HG02852 (cell line): ENCODE measurements around the gene KIAA2012.

Experiments
- ATAC-seq: cut with Tn5 transposase; IDR thresholded peaks from one replicate; pipeline ENCODE4 v1.9.1; 2021; ENCODE audit warnings: mild to moderate bottlenecking, moderate library complexity; ENCODE audit not compliant: unreplicated experiment

The KIAA2012 gene

DNA sequence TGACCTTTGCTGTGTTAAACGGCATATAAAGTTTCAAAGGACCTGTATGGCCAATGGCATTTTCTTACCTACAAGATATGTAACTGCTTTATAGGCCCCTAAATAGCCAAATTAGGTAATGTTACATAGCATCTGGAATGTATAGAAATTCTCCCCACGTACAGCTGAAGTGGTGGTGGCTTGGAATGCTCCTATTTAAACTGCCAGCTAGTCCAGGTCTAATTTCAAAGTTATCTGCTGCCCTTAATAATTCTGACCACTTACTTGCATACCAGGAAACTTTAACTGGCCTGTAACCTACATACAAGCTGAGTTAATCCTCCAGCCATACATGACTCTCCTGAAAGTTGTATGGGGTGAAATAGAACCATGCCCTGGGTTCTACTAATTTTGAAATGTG is 1.3 kb downstream of the KIAA2012 start:
- ATAC-seq = no peak

DNA sequence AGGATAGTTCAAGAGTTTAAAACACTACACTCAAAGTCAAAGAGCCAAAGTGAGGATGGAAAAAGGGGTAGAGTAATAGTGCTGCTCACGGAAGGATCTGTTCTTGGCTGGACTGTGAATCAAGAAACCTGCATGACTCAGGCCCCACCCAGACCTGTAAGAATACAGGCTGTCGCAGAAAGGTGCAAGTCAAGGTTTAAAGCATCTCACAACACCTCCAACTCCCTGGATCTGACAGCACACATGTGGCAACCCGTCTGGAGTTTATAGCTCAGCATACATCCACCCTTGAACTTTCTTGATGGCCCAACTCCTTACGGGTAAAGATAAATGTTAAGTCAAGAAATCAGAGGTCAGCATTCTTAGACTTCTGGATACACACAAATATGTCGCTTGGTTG is 6.3 kb downstream of the KIAA2012 start:
- ATAC-seq = no peak

DNA sequence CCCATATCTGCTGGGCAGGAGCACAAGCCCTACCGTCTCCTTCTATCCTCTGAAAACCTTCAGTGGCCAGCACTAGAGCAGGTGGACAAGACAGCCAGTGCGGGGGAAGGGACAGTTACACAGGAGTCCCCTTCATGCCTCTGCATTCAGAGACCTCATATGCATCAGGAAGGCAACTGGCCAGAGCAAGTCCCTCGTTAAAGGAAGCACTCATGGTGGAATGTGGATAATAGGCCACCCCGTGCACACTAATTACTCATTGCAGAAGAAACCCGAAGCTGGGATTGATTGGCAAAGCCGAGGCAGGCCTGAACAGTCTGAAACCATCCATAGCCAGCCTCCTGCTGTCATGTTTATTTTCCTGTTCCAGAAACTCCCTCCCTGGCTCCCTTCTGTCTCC is 11.2 kb downstream of the KIAA2012 start:
- ATAC-seq = no peak

DNA sequence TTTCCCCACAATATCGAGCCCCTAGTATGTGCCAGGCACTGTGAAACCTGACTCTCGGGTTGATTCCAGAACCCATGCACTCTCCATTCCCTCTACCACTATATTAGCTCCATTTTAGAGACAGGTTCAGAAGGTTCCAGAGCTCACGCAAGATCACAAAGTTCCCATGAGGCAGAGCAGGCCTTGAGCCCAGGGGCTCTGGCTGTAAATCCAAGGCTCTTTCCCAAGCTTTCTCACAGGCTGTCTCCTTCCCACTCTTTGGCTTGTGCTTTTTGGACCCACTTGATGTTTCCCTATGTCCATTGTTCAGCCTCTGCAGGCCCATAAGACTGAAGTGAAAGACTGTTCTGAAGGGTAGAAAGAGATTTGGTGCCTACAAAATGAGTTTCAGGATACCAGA is 15.7 kb downstream of the KIAA2012 start:
- ATAC-seq = no peak

DNA sequence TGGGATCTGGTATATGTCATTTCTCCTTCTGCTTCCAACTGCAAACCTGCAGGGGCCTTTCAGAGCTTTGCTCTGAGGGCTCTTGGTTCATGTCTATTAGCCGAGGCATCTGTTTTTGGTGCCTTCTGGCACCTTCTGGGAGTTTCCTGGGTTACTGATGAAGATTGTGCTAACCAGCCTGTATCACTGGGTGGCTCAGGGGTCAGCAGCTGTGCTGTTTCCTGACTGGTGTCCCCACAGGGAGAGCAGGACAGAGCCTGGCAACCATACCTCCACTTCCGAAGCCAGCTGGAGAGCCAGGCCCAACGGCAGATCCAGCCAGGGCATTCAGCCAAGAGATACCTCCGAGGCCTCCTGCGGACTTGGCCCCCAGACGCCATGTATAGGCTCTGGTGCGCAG is 17.5 kb downstream of the KIAA2012 start:
- no peak for ATAC-seq

DNA sequence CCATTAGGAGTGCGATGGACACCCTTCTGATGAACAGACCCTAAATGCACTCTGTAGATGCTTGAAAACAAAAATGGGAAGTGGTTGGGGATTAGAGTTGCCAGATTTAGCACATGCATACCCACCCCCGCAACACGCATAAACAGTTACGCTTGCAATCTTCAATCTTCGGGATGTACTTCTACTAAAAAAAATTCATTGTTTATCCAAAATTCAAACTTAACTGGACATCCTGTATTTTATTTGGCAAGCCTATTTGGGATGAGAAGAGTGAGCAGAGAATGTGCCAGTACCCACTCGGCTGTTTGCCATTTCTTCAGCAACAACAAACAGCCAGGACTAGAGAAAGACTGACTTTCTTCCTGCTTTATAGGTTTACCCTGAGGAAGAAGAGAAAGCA is 18.4 kb downstream of the KIAA2012 start:
- no peak for ATAC-seq

DNA sequence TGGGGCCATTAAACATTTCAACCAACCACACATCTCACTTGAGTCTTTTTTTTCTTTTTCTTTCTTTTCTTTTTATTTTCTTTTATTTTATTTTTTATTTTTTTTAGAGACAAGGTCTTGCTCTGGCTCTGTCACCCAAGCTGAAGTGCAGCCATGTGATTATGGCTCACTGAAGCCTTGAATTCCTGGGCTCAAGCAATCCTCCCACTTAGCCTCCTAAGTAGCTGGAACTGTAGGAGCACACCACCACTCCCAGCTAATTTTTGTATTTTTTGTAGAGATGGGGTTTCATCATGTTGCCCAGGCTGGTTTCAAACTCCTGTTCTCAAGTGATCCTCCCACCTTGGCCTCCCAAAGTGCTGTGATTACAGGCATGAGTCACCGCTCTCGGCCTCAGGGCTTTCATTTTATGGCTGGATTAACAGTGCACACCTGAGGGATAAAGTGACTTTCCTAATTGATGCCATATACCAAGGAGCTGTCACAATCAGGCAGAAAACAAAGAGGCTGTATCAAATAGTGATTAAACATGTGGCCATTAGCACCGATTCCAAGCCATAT is 21.5 kb downstream of the KIAA2012 start:
- no peak for ATAC-seq

DNA sequence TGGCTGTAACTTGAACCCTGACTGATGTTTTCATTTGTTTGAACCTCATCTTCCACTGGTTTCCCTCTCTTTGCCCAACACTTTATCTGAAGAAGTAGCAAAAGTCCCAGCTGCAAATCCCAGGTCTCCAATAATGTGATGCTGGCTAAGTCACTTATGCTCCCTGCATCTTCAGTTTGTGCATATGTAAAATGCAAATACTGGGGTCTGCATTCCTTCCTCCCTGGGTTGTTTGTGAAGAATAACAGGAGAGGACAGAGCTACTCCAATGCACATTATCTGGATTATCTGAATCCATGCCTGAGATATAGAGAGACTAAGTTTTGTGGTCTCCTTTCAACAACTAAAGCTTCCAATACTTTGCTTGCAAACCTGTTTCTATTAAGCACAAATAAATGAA is 22.2 kb downstream of the KIAA2012 start:
- no peak for ATAC-seq

DNA sequence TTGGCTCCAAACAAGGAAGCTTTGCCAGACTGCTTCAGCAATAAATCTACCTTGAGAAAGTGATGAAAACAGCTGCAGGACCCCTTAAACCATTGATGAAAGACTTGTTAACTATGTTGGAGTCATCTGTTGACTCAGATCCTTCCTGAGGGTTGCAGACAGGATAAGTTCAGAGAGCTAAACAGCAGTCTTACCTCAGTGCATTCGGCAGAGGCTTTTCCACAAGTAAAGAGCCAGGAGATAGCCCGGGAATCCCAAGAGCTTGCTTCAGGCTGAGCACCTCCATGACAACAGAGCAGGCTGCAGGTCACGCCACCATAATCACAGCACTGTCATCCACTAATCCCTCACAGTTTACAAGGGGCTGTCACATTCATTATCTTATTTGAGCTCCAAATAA is 23.7 kb downstream of the KIAA2012 start:
- no peak for ATAC-seq

DNA sequence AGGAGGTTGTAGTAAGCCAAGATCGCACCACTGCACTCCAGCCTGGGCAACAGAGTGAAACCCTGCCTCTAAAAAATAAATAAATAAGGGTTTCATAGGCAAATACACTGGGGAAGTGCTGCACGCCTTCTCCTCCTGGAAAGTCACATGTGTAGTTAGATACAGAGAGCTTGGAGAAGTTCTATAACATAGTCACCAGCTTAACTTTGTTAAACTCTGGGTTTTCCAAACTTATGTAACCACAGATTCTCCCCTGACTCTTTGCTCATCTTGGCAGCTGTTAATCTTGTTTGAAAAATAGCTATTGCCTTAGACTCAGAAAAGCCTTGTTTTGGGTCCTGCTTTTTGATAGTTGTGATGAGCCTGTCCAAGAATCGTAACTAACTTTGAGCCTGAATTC is 25.2 kb downstream of the KIAA2012 start:
- no peak for ATAC-seq

DNA sequence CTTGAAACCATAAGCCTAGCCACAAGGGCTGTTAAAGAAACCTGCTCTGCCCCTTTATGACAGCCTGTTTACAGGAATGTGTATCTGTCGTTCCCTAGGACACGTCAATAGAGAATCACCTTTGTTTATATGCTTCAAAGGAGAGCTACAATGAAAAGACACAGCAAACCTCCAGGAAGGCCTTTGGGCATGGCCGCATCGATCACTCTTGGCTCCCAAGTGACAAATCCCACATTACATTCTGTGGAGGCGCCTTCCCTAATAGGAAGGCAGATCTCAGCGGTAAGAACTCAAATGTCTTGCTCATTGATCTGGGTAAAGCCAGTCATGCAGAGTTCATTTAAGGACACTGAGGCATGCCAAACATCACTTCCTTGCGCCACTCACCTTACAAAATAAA is 26.5 kb downstream of the KIAA2012 start:
- ATAC-seq = no peak

DNA sequence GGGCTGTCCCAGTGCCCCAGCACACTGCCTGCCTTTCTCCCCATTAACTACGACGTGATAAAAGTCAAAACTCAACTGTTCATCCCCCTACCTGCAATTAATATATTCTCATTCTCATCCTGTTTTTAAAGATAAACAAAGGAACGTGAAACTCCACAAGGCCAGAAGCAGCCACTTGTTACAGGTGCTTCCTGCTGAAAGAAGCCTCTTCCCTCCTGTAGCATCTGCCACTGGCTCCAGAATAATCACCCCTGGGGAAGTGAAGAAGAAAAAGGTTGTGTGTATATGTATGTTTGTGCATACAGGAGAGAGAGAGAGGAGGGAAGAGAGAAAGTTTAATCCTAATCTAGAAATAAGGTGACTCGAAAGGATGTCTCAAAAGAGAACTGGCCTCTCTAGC is 27.1 kb downstream of the KIAA2012 start:
- no peak for ATAC-seq

DNA sequence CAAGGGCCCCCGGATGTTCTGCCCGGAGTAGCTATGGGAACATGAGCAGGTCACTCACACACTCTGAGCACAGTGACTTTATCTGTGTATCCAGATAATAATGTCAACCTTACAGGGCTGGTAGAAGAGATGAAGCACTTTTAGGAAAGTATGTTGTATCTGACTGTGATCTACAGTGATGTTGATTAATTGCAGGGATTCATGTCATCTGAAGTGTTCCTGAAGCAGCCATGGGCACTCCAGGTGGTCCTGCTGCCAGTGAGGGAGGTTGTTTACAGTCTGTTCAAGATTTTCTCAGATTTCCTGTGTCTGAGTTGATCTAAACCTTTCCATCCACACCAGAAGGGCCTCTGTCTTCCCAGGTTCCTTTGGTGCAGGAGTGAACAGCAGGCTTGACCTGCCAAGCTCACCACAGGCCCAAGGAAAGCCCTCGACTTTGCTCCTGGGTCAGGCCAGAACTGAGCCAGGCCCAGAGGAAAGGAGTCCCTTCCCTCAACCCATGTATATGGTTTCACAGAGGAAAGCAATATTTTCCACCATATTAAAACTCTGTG is 28.0 kb downstream of the KIAA2012 start:
- ATAC-seq = no peak

DNA sequence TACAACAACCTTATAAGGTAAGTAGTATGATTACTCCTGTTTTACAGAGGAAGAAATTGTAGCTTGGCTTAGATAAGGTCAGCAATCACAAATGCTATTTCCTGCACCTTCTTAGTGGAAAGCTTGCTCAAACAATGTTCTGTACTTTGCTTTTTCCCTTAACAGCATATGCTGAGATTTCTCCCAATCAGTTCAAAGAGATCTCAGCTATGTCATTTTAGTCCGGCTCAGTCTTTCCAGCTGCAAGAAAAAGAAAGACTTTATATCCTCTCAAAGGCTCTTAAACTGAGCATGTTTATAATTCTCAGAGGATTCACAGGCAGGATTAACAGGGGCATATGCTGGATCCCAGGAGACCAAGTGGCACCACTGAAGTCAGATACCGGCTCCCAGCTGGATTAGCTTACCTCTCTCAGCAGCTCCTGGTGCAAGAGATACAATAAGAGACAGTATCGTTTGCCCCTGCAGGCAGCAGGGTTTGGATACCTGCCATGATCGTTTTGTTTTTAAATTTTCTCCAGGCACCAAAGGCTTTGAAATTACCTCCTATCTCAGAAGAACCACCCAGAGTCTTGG is 29.5 kb downstream of the KIAA2012 start:
- no peak for ATAC-seq

DNA sequence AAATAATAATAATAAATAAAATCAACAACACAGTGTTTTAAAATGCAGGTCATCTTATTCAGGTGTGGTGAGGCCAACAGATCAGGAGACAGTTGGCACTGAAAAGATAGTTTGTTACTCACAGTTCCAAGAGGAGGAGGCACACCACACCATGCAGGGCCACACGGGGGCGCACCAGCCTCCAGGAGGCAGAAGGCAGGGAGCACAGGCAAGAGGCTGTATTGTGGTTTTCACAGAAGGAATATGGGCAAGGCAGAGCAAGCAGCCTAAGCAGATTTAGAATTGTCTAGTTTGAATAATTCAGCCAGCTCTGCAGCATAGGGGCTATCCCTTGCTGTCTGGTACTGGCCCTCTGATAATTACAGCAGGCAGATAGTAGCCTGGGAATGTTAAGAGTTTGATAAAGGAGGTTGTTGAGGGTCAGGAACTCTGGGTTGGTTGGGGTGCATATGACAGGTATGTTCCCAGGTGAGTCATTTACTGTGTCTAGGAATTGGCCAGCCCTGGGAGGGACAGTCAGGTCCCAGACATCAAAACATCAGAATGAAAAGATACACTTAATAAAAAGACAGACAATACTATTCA is 31.3 kb downstream of the KIAA2012 start:
- no peak for ATAC-seq

DNA sequence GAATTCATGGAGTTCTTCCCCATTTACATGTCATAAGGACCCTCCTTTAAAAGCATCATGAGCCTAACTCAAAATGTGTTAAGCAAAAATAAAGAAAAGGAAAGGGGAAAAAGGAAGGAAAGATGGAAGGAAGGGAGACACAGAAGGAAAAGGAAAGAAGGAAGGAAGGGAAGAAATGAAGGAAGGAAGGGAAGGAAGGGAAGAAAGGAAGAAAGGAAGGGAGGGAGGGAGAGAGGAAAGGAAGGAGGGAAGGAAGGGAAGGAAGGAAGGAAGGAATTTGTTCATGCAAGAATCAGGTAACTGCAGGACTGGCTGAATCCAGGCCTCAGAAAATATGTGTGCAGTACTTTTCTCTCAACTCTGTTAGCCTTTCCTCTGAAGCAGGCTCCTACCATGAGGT is 32.0 kb downstream of the KIAA2012 start:
- no peak for ATAC-seq

DNA sequence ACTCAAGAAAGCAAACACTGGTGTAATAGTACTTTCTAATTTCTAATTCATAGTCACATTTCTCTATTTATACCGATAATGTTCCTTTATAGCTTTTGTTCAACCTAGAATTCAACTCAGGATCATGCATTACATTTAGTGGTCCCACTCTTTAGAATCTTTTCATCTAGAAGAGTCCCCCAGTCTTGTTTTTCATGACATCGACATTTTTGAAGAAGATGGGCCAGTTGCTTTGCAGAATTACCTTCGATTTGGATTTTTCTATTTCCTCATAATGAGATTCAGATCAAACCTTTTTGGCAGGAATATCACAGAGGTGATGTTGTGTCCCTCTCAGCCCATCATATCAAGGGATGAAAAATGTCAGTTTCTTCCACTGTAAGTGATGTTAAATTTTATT is 35.3 kb downstream of the KIAA2012 start:
- no peak for ATAC-seq

DNA sequence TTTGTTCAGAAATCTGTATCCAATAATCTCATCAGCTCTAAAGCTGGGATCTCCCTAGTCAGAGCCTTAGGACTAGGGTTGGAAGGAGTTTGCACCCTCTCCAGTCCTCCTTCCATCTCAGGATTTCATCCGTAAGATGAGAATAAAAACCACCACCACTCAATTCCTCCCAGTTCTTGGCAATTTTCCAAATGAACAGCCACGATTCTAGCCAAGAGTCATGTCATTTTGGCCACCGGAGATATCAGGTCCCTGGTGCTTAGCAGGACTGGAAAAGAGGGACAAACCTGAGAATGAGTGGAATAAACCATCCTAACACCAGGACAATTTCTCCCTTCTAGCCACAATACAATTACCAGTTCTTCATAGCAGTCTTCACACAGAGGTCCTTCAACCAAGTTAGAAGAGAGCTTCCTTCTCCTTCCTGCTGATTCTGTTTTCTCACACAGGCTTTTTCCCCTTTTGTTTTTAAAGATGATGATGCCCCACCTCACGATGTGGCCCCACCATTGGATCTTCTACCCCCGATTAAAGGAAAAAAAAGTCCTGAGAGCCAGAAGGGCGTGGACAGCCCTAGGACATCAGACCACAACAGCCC is 36.2 kb downstream of the KIAA2012 start:
- ATAC-seq = no peak

DNA sequence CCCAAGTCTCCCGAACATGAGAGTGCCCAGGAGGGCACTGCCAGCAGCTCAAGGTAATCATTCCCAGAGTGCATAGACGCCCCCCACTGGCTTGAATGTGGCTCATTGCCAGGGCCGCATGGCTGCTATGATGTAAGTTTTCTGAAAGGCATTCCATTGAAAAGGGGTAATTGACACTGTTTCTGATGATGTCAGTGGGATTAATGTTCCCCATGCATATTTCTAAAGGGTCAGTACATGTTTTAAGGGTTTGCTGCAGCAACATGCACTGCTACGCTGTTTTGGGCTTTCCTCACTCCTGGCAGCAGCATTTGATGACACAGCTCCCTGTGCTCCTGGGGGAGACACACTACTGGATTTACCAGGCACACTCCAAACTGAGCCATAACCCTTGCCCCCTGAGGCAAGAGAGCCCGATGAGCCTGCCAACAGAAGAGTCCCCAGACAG is 36.7 kb downstream of the KIAA2012 start:
- no peak for ATAC-seq

DNA sequence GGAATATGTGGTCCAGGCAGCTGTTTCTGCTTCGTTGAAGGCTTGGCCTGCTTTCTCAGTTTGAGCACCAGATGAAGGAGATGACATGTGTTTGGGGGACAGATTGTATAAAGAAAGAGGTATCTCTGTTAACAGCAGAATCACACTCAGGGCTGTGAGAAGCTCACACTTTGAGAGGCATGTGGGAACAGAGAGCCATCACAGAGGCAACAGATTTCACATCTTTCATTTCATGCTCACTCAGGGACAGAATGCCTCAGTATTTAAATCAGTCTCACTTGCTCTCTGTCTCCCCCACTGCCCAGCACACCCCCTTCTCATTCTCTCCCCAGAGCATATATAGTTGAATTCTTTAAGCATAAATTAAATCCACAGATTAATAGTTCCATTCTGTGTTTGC is 37.4 kb downstream of the KIAA2012 start:
- no peak for ATAC-seq

DNA sequence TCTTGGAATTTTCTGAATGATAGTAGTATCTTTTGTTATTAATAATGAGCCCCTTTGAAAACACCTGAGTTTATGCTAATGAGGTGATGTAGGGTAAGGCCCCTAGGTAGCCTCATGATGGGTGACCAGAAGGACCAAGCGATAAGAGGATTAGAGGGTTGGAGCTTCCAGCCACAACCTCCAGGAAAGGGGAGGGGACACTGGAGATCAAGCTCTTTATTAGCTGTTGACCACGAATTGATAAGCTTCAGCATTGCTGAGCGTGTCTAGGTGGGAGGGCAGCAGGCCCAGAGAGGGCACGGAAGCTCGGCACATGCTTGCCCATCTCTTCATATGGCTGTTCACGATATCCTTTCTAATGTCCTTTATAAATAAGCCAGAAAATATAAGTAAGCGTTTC is 39.0 kb downstream of the KIAA2012 start:
- no peak for ATAC-seq

DNA sequence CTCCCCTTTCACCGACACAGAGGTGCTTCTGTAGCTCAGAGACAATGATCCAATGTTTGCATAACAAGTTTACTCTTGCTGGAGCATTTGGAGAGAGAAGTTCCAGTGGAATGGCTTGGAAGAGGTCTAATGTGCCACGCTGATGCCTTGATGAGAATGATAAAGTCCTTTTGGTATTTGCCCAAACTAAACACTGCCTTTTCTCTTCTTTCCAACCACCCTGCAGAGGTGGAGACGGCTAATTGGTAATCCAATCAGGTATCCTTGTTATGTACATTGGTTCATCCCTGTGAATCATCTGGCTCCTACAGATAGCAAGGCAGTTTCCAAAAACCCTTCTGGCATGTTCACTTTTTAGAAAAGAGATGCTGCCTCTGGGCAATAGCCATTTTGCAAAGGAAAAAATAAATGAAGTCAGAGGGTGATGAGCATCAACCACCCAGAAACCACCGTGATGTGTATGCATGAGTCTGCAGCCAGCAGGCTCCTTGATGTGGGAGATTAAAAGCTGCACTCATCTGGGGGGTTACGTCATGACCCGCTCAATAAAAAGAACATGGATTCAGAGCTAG is 40.6 kb downstream of the KIAA2012 start:
- no peak for ATAC-seq
